Neural crest cell (in vitro differentiated cells): ENCODE results near the gene PHACTR2. TPM values are rescaled to one million over a fixed set of nuclear protein-coding genes. Genes with fewer than 3 reads are reported as not detected.
"Not testable (repeated sequence)": the region's sequence is repeated elsewhere in the genome, so short reads cannot be mapped to it uniquely, and the experiment has no call there.

Experiments
- DNase-seq: peaks from one replicate; pipeline ENCODE4 v3.0.0; 2021; ENCODE audit warnings: low read depth, mixed read lengths, low spot score
- H3K27ac Mint-ChIP-seq: one replicate; pipeline ENCODE4 v1.8.0; 2021; ENCODE audit warnings: mild to moderate bottlenecking, mixed read lengths; ENCODE audit not compliant: unreplicated experiment
- H3K27me3 Mint-ChIP-seq: 2 replicates; pipeline ENCODE4 v1.8.0; 2021; ENCODE audit warnings: low read depth, mild to moderate bottlenecking, mixed read lengths
- H3K36me3 Mint-ChIP-seq: 2 replicates; pipeline ENCODE4 v1.8.0; 2021; ENCODE audit warnings: low read depth, mild to moderate bottlenecking, mixed read lengths
- H3K4me1 Mint-ChIP-seq: 2 replicates; pipeline ENCODE4 v1.8.0; 2021; ENCODE audit warnings: mixed read lengths
- H3K4me3 Mint-ChIP-seq: one replicate; pipeline ENCODE4 v1.8.0; 2021; ENCODE audit warnings: mild to moderate bottlenecking, mixed read lengths
- H3K9me3 Mint-ChIP-seq: 2 replicates; pipeline ENCODE4 v1.8.0; 2021; ENCODE audit warnings: mixed read lengths
- total RNA-seq: library from RNA; stranded (reverse); gene quantifications from 2 replicates; pipeline ENCODE4 v1.2.1, GENCODE V29; 2021
- TF ChIP-seq, protein P1 (sequence below): fragments of 200-600 bp; sonication (generic); conservative IDR thresholded peaks from 2 replicates; pipeline ENCODE4 v1.5.0; 2021; ENCODE audit warnings: antibody characterized with exemption, mild to moderate bottlenecking

The PHACTR2 gene
- total RNA-seq, 1 donor from 2014 or later, result 15.1 TPM

GRCh38 chr6:143655541-143655940, 22.2 kb upstream of the PHACTR2 start:
- H3K27me3 Mint-ChIP-seq, result no peaks in the 10 kb centered on the region

DNA sequence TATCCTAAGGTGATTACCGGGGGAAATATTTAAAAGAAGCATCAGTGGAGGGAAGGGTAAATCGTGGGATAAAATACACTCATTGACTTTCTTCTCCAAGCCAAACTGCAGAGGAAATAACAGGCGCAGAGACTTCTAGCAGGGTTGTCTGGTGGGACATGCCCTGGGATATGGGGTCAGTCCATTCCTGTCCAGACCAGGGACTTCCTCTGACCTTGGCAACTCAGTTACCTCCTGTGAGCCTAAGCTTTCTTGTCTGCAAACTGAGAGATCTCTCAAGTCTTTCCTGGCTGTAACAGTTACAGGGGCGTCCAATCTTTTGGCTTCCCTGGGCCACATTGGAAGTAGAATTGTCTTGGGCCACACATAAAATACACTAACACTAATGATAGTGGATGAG, 21.7 kb upstream of the PHACTR2 start:
- Mint-ChIP-seq H3K36me3 (peaks cover 7% of the 10 kb centered on the region), H3K4me3 (no peak overlapping the region), H3K27ac (no peak overlapping the region), H3K27me3 (no peaks in the 10 kb centered on the region), H3K4me1 (no peaks in the 10 kb centered on the region), H3K9me3 (peaks cover 3% of the 10 kb centered on the region)
- DNase-seq, result no peak
- TF ChIP-seq, protein P1, sequence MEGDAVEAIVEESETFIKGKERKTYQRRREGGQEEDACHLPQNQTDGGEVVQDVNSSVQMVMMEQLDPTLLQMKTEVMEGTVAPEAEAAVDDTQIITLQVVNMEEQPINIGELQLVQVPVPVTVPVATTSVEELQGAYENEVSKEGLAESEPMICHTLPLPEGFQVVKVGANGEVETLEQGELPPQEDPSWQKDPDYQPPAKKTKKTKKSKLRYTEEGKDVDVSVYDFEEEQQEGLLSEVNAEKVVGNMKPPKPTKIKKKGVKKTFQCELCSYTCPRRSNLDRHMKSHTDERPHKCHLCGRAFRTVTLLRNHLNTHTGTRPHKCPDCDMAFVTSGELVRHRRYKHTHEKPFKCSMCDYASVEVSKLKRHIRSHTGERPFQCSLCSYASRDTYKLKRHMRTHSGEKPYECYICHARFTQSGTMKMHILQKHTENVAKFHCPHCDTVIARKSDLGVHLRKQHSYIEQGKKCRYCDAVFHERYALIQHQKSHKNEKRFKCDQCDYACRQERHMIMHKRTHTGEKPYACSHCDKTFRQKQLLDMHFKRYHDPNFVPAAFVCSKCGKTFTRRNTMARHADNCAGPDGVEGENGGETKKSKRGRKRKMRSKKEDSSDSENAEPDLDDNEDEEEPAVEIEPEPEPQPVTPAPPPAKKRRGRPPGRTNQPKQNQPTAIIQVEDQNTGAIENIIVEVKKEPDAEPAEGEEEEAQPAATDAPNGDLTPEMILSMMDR, result no peak

More at GRCh38 chr6:143655541-143655940, 22.2 kb upstream of the PHACTR2 start:
- no peak overlapping the region for H3K27ac Mint-ChIP-seq
- TF ChIP-seq, protein P1, result no peak
- H3K36me3 Mint-ChIP-seq, result peaks cover 5% of the 10 kb centered on the region
- H3K9me3 Mint-ChIP-seq, result peaks cover 3% of the 10 kb centered on the region
- H3K4me3 Mint-ChIP-seq, result no peak overlapping the region
- DNase-seq, result no peak
- no peaks in the 10 kb centered on the region for H3K4me1 Mint-ChIP-seq

DNA sequence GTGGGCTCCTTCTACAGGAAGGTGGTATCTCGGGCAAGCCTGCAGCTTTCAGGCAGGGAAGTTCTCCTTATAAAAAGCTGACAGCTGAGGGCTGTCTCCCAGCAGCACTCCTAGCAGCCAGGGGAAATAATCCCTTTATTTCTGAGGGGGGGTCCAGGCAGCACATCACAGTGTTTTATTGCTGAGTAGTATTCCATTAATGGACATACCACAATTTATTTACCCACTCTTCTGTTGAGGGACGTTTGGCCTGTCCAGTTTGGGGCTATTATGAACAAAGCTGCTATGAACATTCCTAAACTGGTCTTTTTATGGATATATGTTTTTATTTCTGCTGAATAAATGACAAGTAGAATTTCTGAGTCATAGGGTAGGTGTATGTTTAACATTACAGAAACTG, 20.0 kb upstream of the PHACTR2 start:
- H3K9me3 Mint-ChIP-seq, result peaks cover 4% of the 10 kb centered on the region
- TF ChIP-seq, protein P1, result no peak
- H3K27ac Mint-ChIP-seq, result no peak overlapping the region
- no peak overlapping the region for H3K4me3 Mint-ChIP-seq
- no peaks in the 10 kb centered on the region for H3K27me3 Mint-ChIP-seq
- peaks cover 7% of the 10 kb centered on the region for H3K36me3 Mint-ChIP-seq
- no peak for DNase-seq
- H3K4me1 Mint-ChIP-seq, result no peaks in the 10 kb centered on the region

DNA sequence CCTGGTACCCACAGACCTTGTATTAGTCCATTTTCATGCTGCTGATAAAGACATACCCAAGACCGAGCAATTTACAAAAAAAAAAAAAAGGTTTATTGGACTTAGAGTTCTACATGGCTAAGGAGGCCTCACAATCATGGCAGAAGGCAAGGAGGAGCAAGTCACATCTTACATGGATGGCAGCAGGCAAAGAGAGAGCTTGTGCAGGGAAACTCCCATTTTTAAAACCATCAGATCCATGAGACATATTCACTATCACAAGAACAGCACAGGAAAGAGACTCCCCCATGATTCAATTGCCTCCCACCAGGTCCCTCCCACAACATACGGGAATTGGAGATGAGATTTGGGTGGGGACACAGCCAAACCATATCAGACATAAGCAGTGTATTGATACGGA, 17.6 kb upstream of the PHACTR2 start:
- not testable (repeated sequence) for H3K4me1 Mint-ChIP-seq, H3K4me3 Mint-ChIP-seq, H3K9me3 Mint-ChIP-seq, H3K27ac Mint-ChIP-seq, DNase-seq, H3K36me3 Mint-ChIP-seq, H3K27me3 Mint-ChIP-seq

DNA sequence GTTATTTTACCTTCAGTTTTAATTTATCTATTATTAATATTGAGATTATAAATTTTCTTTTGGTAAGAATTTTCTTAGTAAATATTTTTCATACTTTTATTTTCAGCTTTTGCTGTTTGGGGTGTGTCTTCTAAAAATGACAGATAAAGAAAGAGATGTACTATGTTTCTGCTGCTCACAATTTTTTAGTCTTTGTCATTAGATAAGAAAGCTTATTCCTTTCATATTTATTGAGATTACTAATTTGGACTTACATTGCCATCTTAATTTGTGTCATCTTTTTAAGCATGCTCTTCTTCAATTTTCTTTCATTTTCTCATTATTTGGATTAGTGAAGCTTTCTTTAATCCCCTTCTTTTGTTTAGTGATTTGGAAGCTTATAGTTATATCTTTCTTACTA, 13.6 kb upstream of the PHACTR2 start:
- TF ChIP-seq, protein P1, result no peak
- Mint-ChIP-seq H3K4me3 (no peak overlapping the region), H3K36me3 (peaks cover 9% of the 10 kb centered on the region), H3K9me3 (peaks cover 12% of the 10 kb centered on the region), H3K4me1 (no peaks in the 10 kb centered on the region), H3K27ac (no peak overlapping the region), H3K27me3 (no peaks in the 10 kb centered on the region)
- no peak for DNase-seq

DNA sequence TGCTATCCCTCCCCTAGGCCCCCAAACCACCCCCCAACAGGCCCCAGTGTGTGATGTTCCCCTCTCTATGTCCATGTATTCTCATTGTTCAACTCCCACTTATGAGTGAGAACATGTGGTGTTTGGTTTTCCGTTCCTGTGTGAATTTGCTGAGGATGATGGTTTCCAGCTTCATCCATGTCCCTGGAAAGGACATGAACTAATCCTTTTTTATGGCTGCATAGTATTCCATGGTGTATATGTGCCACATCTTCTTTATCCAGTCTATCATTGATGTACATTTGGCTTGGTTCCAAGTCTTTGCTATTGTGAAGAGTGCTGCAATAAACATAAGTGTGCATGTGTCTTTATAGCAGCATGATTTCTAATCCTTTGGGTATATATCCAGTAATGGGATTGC, 11.8 kb upstream of the PHACTR2 start:
- H3K27ac Mint-ChIP-seq, H3K4me3 Mint-ChIP-seq, H3K36me3 Mint-ChIP-seq, H3K27me3 Mint-ChIP-seq, DNase-seq, H3K4me1 Mint-ChIP-seq, H3K9me3 Mint-ChIP-seq: not testable (repeated sequence)

GRCh38 chr6:143669483-143669882, 8.3 kb upstream of the PHACTR2 start:
- H3K9me3 Mint-ChIP-seq, H3K27me3 Mint-ChIP-seq, DNase-seq, H3K4me1 Mint-ChIP-seq, H3K27ac Mint-ChIP-seq, H3K36me3 Mint-ChIP-seq, H3K4me3 Mint-ChIP-seq: not testable (repeated sequence)
